Measurements from ENCODE around the gene CLCNKA.

DNA sequence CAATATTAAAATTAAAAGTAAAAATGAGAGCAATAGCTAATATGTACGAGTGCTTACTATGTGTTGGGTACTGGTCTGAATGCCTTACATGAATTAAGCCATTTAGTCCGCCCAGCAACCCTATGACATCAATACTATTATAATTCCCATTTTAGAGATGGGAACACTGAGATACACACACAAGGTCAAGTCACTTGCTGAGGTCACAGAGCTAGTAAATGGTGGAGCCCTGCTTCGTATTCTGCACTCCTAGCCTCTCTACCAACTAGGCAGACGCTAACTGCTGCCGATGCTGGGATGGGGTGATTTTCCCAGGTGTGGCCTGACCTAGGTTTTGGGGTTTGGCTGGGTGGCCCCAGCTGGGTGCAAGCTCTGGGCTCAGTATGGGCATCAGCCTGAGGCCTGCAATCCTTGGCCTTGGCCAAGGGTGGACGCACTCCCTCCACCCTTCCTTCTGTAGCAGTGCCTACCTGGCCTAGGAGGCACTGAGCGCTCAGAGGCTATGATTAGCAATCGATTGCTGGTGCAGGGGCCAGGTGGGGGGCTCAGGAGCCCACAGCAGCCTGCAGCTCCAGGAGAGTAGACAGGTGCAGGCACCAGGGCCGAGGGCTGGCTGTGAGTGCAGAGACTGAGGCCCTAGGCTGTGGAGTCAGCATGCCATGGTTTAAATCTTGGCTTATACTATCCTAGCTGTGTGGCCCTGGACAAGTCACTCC lies 49.0 kb downstream of the CLCNKA start:
- TF ChIP-seq YY1 (IDR thresholded peaks at IDR 0.05; ENCODE audit: insufficient read depth, insufficient read length) (no peak), ZNF274 (IDR thresholded peaks at IDR 0.05; ENCODE audit: low read depth, low read length) (no peak)
